Activated naive CD4-positive, alpha-beta T cell treated with anti-CD3 and anti-CD28 coated beads, Interleukin-2, amount 50 U/mL, for 24 hours (primary cell): ENCODE measurements around the gene IL17D.
"Not testable (repeated sequence)": the region's sequence is repeated elsewhere in the genome, so short reads cannot be mapped to it uniquely, and the experiment has no call there.

Source experiments
- H3K27ac Mint-ChIP-seq: one replicate; pipeline ENCODE4 v1.8.0; 2021; ENCODE audit warnings: mild to moderate bottlenecking, mixed read lengths
- H3K27me3 Mint-ChIP-seq: one replicate; pipeline ENCODE4 v1.8.0; 2021; ENCODE audit warnings: mixed read lengths
- H3K36me3 Mint-ChIP-seq: one replicate; pipeline ENCODE4 v1.8.0; 2021; ENCODE audit warnings: mixed read lengths
- H3K4me1 Mint-ChIP-seq: one replicate; pipeline ENCODE4 v1.8.0; 2021; ENCODE audit warnings: mixed read lengths
- H3K4me3 Mint-ChIP-seq: one replicate; pipeline ENCODE4 v1.8.0; 2021; ENCODE audit warnings: mild to moderate bottlenecking, mixed read lengths
- H3K9me3 Mint-ChIP-seq: one replicate; pipeline ENCODE4 v1.8.0; 2021; ENCODE audit warnings: mixed read lengths

IL17D gene, protein sequence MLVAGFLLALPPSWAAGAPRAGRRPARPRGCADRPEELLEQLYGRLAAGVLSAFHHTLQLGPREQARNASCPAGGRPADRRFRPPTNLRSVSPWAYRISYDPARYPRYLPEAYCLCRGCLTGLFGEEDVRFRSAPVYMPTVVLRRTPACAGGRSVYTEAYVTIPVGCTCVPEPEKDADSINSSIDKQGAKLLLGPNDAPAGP

GRCh38 chr13:20702915-20703779 is at the start of gene IL17D:
Gene IL17D (plus strand): TSS chr13:20703699. CDS start chr13:20704002, 303 bp downstream.
- peak within 1 kb of the TSS; percentile 73 for H3K27ac Mint-ChIP-seq

DNA sequence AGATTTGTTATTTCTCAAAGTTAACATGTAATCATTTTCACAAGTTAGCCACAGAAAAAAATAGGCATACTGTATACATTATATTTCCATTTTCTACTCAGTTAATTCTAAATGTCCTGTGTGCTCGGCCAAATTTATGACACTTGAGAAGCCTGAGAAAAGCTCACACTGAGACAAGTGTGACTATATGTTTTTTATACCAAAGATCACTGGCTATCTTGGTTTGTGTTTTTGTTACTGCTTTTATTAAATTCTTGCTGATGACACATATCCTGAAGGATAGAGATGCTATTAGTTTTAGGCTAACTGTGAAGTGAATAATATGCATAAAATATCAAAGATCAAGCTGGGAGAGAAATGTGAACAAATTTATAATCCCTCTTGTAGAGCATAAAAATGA is 49.3 kb upstream of the IL17D start:
- H3K9me3 Mint-ChIP-seq, result no peaks in the 10 kb centered on the region
- no peaks in the 10 kb centered on the region for H3K4me1 Mint-ChIP-seq
- no peak overlapping the region for H3K27ac Mint-ChIP-seq
- H3K27me3 Mint-ChIP-seq, result no peaks in the 10 kb centered on the region
- H3K36me3 Mint-ChIP-seq, result peaks cover 2% of the 10 kb centered on the region
- no peak overlapping the region for H3K4me3 Mint-ChIP-seq

More at GRCh38 chr13:20702915-20703779, at the start of gene IL17D:
- Mint-ChIP-seq H3K27me3 (peaks cover 16% of the 10 kb centered on the region), H3K4me3 (peak within 1 kb of the TSS; percentile 92), H3K9me3 (no peaks in the 10 kb centered on the region), H3K4me1 (peaks cover 12% of the 10 kb centered on the region), H3K36me3 (no peaks in the 10 kb centered on the region)

- no peaks in the 10 kb centered on the region for H3K9me3 Mint-ChIP-seq
- H3K27ac Mint-ChIP-seq, result no peak overlapping the region
- H3K36me3 Mint-ChIP-seq, result peaks cover 9% of the 10 kb centered on the region
- no peaks in the 10 kb centered on the region for H3K27me3 Mint-ChIP-seq
- no peak overlapping the region for H3K4me3 Mint-ChIP-seq
- no peaks in the 10 kb centered on the region for H3K4me1 Mint-ChIP-seq
Measured at GRCh38 chr13:20658451-20659040, 45.0 kb upstream of the IL17D start.

- Mint-ChIP-seq H3K4me3 (no peak overlapping the region), H3K9me3 (no peaks in the 10 kb centered on the region), H3K4me1 (no peaks in the 10 kb centered on the region), H3K36me3 (peaks cover 16% of the 10 kb centered on the region), H3K27me3 (no peaks in the 10 kb centered on the region), H3K27ac (peak overlapping the region; percentile 39)
Measured at GRCh38 chr13:20664351-20664750, 39.1 kb upstream of the IL17D start.

DNA sequence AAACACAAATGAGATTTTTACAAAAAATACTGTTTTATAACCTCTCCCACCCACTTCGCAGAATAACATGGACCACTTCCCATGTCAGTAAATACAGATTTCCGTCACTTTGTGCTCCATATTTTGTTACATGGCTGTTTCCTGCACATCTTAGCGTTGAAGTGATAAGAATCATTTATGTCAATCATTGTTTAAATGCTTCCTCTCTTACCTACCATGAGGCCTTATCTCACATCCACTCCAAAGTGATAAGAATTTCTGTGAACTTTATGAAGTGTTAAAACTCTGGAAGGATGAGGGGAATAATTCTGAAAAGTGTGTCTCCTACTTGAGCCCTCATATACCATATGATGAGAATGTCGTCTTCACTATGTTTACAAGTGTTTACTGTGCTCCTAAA is 36.6 kb upstream of the IL17D start:
- Mint-ChIP-seq H3K4me3 (no peak overlapping the region), H3K9me3 (no peaks in the 10 kb centered on the region), H3K27me3 (no peaks in the 10 kb centered on the region), H3K36me3 (peaks cover 17% of the 10 kb centered on the region), H3K27ac (no peak overlapping the region), H3K4me1 (no peaks in the 10 kb centered on the region)

DNA sequence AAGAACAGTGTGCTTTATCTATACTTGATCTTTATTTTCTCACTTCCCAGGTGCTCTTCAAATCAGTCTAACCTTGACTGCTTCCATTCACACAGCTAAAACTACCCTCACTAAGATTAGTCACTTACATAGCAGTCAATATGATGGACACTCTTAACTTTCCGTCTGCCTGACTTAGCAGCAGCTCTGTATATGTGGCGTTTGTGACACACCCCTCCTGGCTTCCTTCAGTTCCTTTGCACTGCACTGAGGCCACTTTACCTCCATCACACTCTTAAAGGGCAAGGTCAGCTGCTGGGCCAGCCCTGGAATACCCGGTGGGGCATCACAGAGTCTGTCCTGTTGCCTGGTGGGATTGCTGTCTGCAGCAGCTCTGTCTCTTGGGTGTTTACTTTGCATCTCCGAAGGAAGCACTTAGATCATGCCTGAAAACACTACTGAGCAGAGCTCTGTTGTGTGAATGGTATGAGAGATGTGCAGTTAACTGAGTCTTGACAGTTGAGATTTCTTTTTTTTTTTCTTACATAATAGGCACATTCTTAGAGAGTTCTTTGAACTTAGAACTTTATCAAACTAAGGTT is 35.6 kb upstream of the IL17D start:
- H3K27ac Mint-ChIP-seq, result no peak overlapping the region
- no peaks in the 10 kb centered on the region for H3K9me3 Mint-ChIP-seq
- no peaks in the 10 kb centered on the region for H3K27me3 Mint-ChIP-seq
- peaks cover 16% of the 10 kb centered on the region for H3K36me3 Mint-ChIP-seq
- H3K4me1 Mint-ChIP-seq, result no peaks in the 10 kb centered on the region
- no peak overlapping the region for H3K4me3 Mint-ChIP-seq

- peaks cover 17% of the 10 kb centered on the region for H3K36me3 Mint-ChIP-seq
- no peaks in the 10 kb centered on the region for H3K9me3 Mint-ChIP-seq
- H3K4me3 Mint-ChIP-seq, result no peak overlapping the region
- no peaks in the 10 kb centered on the region for H3K27me3 Mint-ChIP-seq
- no peak overlapping the region for H3K27ac Mint-ChIP-seq
- H3K4me1 Mint-ChIP-seq, result no peaks in the 10 kb centered on the region
Measured at GRCh38 chr13:20669162-20669561, 34.3 kb upstream of the IL17D start.

GRCh38 chr13:20671789-20672188 is 31.7 kb upstream of the IL17D start:
- H3K27me3 Mint-ChIP-seq, result no peaks in the 10 kb centered on the region
- H3K27ac Mint-ChIP-seq, result no peak overlapping the region
- no peak overlapping the region for H3K4me3 Mint-ChIP-seq
- no peaks in the 10 kb centered on the region for H3K9me3 Mint-ChIP-seq
- peaks cover 10% of the 10 kb centered on the region for H3K36me3 Mint-ChIP-seq
- H3K4me1 Mint-ChIP-seq, result no peaks in the 10 kb centered on the region

DNA sequence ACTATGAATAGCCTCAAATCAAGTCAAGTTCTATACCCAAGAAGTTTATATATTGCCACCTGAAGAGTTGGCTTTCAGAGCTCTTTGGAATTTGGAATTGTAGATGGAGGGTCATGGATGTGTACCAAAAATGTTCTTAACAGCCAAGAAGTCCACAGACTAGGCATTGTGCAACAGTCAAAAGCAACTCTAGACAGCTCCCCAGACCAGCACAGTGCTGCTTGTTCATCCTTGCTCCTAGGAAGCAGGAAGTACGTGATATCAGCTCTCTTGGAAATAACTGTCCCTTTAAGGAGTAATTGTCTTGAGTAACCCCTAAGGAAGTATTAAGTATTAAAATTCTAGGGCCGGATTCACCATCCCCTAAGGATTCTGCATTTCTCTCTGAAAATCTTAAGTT is 30.7 kb upstream of the IL17D start:
- no peaks in the 10 kb centered on the region for H3K27me3 Mint-ChIP-seq
- no peak overlapping the region for H3K27ac Mint-ChIP-seq
- H3K4me3 Mint-ChIP-seq, result no peak overlapping the region
- peaks cover 10% of the 10 kb centered on the region for H3K36me3 Mint-ChIP-seq
- H3K4me1 Mint-ChIP-seq, result no peaks in the 10 kb centered on the region
- no peaks in the 10 kb centered on the region for H3K9me3 Mint-ChIP-seq

- Mint-ChIP-seq H3K36me3 (peaks cover 10% of the 10 kb centered on the region), H3K4me1 (no peaks in the 10 kb centered on the region), H3K9me3 (no peaks in the 10 kb centered on the region), H3K27me3 (no peaks in the 10 kb centered on the region), H3K27ac (no peak overlapping the region), H3K4me3 (no peak overlapping the region)
Measured at GRCh38 chr13:20673715-20674114, 29.8 kb upstream of the IL17D start.

GRCh38 chr13:20676213-20676612 is 27.3 kb upstream of the IL17D start:
- no peaks in the 10 kb centered on the region for H3K9me3 Mint-ChIP-seq
- H3K27ac Mint-ChIP-seq, result no peak overlapping the region
- no peaks in the 10 kb centered on the region for H3K27me3 Mint-ChIP-seq
- peaks cover 18% of the 10 kb centered on the region for H3K36me3 Mint-ChIP-seq
- H3K4me1 Mint-ChIP-seq, result no peaks in the 10 kb centered on the region
- H3K4me3 Mint-ChIP-seq, result no peak overlapping the region

GRCh38 chr13:20678606-20679005 is 24.9 kb upstream of the IL17D start:
- H3K27me3 Mint-ChIP-seq, H3K4me1 Mint-ChIP-seq, H3K4me3 Mint-ChIP-seq, H3K27ac Mint-ChIP-seq, H3K9me3 Mint-ChIP-seq: not testable (repeated sequence)
- H3K36me3 Mint-ChIP-seq, result peaks cover 10% of the 10 kb centered on the region

DNA sequence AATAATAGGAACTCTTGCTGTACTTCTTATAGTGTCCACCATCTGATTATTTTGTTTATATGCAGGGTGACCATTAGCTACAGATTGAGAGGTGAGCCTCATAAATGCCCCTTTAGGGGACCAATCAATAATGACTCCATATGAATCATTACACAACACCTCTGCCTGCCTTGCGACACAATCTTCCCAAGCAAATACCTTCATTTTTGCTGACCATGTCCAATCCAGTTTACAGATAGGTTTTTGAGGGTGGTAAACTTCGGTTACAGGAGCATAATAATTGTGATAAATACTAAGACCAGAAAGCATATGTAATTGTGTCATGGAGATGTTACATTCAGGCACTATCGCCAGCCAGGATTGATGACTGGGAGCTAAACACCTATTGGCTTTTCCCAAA is 23.6 kb upstream of the IL17D start:
- Mint-ChIP-seq H3K9me3 (no peaks in the 10 kb centered on the region), H3K36me3 (peaks cover 11% of the 10 kb centered on the region)

DNA sequence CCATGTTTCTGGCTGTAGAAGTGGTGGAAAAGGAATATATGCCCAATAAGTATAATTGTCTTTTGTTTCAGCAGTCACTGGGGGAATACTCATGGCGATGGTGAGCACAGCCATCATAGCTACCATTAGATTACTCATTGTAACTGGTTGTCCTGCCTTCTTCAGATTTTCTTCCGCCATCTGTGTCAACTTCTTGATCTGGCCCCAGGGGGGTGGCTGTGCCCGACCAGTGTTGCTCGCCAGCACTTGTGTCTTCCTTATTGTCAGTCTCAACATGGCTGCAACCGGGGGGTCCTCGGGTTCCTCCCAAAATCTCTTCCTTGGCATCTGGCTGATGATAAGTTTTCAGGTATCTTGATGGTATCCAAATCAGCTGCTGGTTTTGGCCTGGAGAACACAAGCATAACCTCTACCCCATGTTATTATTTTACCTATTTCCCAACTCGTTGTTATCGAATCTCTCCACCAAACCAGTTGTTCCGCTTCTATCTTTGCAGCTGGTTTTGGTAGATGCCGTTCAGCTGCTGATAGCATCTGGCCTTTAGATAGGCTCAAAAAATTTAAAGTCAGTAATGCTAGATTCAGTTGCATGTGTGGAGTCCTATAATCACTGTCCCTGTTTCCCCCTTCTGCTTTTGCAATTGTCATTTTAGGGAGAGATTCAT is 23.0 kb upstream of the IL17D start:
- H3K27ac Mint-ChIP-seq, result no peak overlapping the region
- H3K4me3 Mint-ChIP-seq, result no peak overlapping the region
- H3K4me1 Mint-ChIP-seq, result no peaks in the 10 kb centered on the region
- H3K36me3 Mint-ChIP-seq, result peaks cover 11% of the 10 kb centered on the region
- no peaks in the 10 kb centered on the region for H3K27me3 Mint-ChIP-seq
- H3K9me3 Mint-ChIP-seq, result no peaks in the 10 kb centered on the region

More for the DNA sequence above, 23.6 kb upstream of the IL17D start:
- Mint-ChIP-seq H3K4me1 (no peaks in the 10 kb centered on the region), H3K27ac (no peak overlapping the region), H3K4me3 (no peak overlapping the region), H3K27me3 (no peaks in the 10 kb centered on the region)

DNA sequence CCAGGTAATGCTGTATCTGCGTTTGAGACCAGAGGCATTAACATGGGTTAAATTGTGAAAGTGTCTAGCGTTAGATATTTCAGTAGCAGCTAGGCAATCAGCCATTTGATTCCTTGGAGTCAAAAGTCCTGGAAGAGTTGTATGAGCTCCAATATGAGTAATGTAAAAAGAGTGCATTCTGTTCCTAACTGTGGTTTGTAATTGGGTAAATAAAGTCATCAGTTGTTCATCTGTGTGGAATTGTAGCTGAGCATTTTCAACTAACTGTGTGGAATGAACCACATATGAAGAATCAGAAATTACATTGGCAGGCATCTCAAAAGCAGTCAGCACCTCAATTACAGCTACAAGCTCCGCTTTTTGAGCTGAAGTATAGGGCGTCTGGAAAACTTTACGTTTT is 22.0 kb upstream of the IL17D start:
- H3K27ac Mint-ChIP-seq, H3K27me3 Mint-ChIP-seq, H3K4me3 Mint-ChIP-seq, H3K4me1 Mint-ChIP-seq, H3K9me3 Mint-ChIP-seq: not testable (repeated sequence)
- H3K36me3 Mint-ChIP-seq, result peaks cover 11% of the 10 kb centered on the region
